ENCODE data around the gene CCL1. TPM values are rescaled to one million over a fixed set of nuclear protein-coding genes. Genes with fewer than 3 reads are reported as not detected.

CCL1 gene
- total and polyA plus RNA-seq, 2 experiments from 2014 or later = not detected

GRCh38 chr17:34318474-34318873 is 44.6 kb downstream of the CCL1 start:
- WGBS, 2 experiments (ENCODE audit: low coverage in 1 of 2, low lambda C conversion rate in 2 of 2, missing lambda C conversion rate in 2 of 2) = 77 to 79% methylated on average over 3 of the region's 3 CpGs
- H4K20me1 ChIP-seq (ENCODE audit: insufficient read depth) = no peaks in the 10 kb centered on the region
- no peaks in the 10 kb centered on the region for H3K36me3 ChIP-seq (ENCODE audit: low read depth)
- H3K9me3 ChIP-seq (ENCODE audit: low read depth) = no peaks in the 10 kb centered on the region
- H2AFZ ChIP-seq = no peak overlapping the region
- no peak for TF ChIP-seq EZH2 (IDR thresholded peaks at IDR 0.05; ENCODE audit: insufficient read depth, poor library complexity, severe bottlenecking)
- no peak for TF ChIP-seq EZH2phosphoT487 (IDR thresholded peaks at IDR 0.05; ENCODE audit: insufficient read depth, low read depth)
- no peaks in the 10 kb centered on the region for H3K9me2 ChIP-seq (ENCODE audit: insufficient read depth)
- no peaks in the 10 kb centered on the region for H3K27me3 ChIP-seq (replicated peaks; ENCODE audit: insufficient read depth)
- no peak overlapping the region for H3K4me2 ChIP-seq (ENCODE audit: unreplicated experiment)
- no peak overlapping the region for H3K9ac ChIP-seq
- DNase-seq = no peak
- H3F3A ChIP-seq (ENCODE audit: insufficient read depth) = peaks cover 11% of the 10 kb centered on the region
- H3K4me1 ChIP-seq (ENCODE audit: insufficient read depth) = peaks cover 9% of the 10 kb centered on the region
- no peak overlapping the region for H3K27ac ChIP-seq
- in situ Hi-C loops (cut with MboI) = no loop called here
- H3K79me2 ChIP-seq (ENCODE audit: insufficient read depth) = no peaks in the 10 kb centered on the region
- H3K4me3 ChIP-seq = no peak overlapping the region

- 10 to 20% methylated on average over 4 of the region's 4 CpGs for WGBS, 2 experiments (ENCODE audit: low coverage in 1 of 2, low lambda C conversion rate in 2 of 2, missing lambda C conversion rate in 2 of 2)
- Histone ChIP-seq H3K4me2 (ENCODE audit: unreplicated experiment) (peak overlapping the region; percentile 48), H3F3A (ENCODE audit: insufficient read depth) (peaks cover 17% of the 10 kb centered on the region), H3K4me1 (ENCODE audit: insufficient read depth) (peaks cover 14% of the 10 kb centered on the region), H3K9ac (no peak overlapping the region), H3K9me3 (ENCODE audit: low read depth) (no peaks in the 10 kb centered on the region), H3K9me2 (ENCODE audit: insufficient read depth) (no peaks in the 10 kb centered on the region), H2AFZ (peak overlapping the region; percentile 36; the same call in 1 of the 2 replicates), H4K20me1 (ENCODE audit: insufficient read depth) (no peaks in the 10 kb centered on the region), H3K79me2 (ENCODE audit: insufficient read depth) (no peaks in the 10 kb centered on the region), H3K27me3 (replicated peaks; ENCODE audit: insufficient read depth) (no peaks in the 10 kb centered on the region), H3K27ac (no peak overlapping the region), H3K4me3 (no peak overlapping the region), H3K36me3 (ENCODE audit: low read depth) (no peaks in the 10 kb centered on the region)
- TF ChIP-seq EZH2 (IDR thresholded peaks at IDR 0.05; ENCODE audit: insufficient read depth, poor library complexity, severe bottlenecking) (no peak), EZH2phosphoT487 (IDR thresholded peaks at IDR 0.05; ENCODE audit: insufficient read depth, low read depth) (no peak)
- in situ Hi-C loops (cut with MboI) = no loop called here
- peak; percentile 59 for DNase-seq
Observed at GRCh38 chr17:34314279-34314678, 48.8 kb downstream of the CCL1 start.

GRCh38 chr17:34313164-34313563 is 49.9 kb downstream of the CCL1 start:
- Histone ChIP-seq H3K9me2 (ENCODE audit: insufficient read depth) (no peaks in the 10 kb centered on the region), H3K9me3 (ENCODE audit: low read depth) (no peaks in the 10 kb centered on the region), H4K20me1 (ENCODE audit: insufficient read depth) (no peaks in the 10 kb centered on the region), H3K27me3 (replicated peaks; ENCODE audit: insufficient read depth) (no peaks in the 10 kb centered on the region), H3K27ac (no peak overlapping the region), H3F3A (ENCODE audit: insufficient read depth) (peaks cover 17% of the 10 kb centered on the region), H3K4me3 (no peak overlapping the region), H2AFZ (no peak overlapping the region), H3K36me3 (ENCODE audit: low read depth) (no peaks in the 10 kb centered on the region), H3K79me2 (ENCODE audit: insufficient read depth) (no peaks in the 10 kb centered on the region), H3K9ac (no peak overlapping the region), H3K4me2 (ENCODE audit: unreplicated experiment) (no peak overlapping the region), H3K4me1 (ENCODE audit: insufficient read depth) (peaks cover 14% of the 10 kb centered on the region)
- in situ Hi-C loops (cut with MboI) = no loop called here
- peak; percentile 32 for DNase-seq
- TF ChIP-seq EZH2phosphoT487 (IDR thresholded peaks at IDR 0.05; ENCODE audit: insufficient read depth, low read depth) (no peak), EZH2 (IDR thresholded peaks at IDR 0.05; ENCODE audit: insufficient read depth, poor library complexity, severe bottlenecking) (no peak)
- 89 to 93% methylated on average over 4 of the region's 4 CpGs for WGBS, 2 experiments (ENCODE audit: low coverage in 1 of 2, low lambda C conversion rate in 2 of 2, missing lambda C conversion rate in 2 of 2)

GRCh38 chr17:34312080-34312479 is 51.0 kb downstream of the CCL1 start:
- Histone ChIP-seq H3K9me3 (ENCODE audit: low read depth) (no peaks in the 10 kb centered on the region), H3K4me1 (ENCODE audit: insufficient read depth) (peaks cover 15% of the 10 kb centered on the region), H3K27me3 (replicated peaks; ENCODE audit: insufficient read depth) (no peaks in the 10 kb centered on the region), H3K79me2 (ENCODE audit: insufficient read depth) (no peaks in the 10 kb centered on the region), H4K20me1 (ENCODE audit: insufficient read depth) (no peaks in the 10 kb centered on the region), H3K36me3 (ENCODE audit: low read depth) (no peaks in the 10 kb centered on the region), H3F3A (ENCODE audit: insufficient read depth) (peaks cover 24% of the 10 kb centered on the region), H3K4me2 (ENCODE audit: unreplicated experiment) (no peak overlapping the region), H3K27ac (no peak overlapping the region), H3K9me2 (ENCODE audit: insufficient read depth) (no peaks in the 10 kb centered on the region), H3K4me3 (no peak overlapping the region), H3K9ac (no peak overlapping the region), H2AFZ (no peak overlapping the region)
- in situ Hi-C loops (cut with MboI) = no loop called here
- TF ChIP-seq EZH2 (IDR thresholded peaks at IDR 0.05; ENCODE audit: insufficient read depth, poor library complexity, severe bottlenecking) (no peak), EZH2phosphoT487 (IDR thresholded peaks at IDR 0.05; ENCODE audit: insufficient read depth, low read depth) (no peak)
- WGBS, 2 experiments (ENCODE audit: low coverage in 1 of 2, low lambda C conversion rate in 2 of 2, missing lambda C conversion rate in 2 of 2) = 40 to 46% methylated on average over 5 of the region's 5 CpGs
- peak; percentile 45 for DNase-seq

- 80 to 81% methylated on average over 7 of the region's 7 CpGs for WGBS, 2 experiments (ENCODE audit: low coverage in 1 of 2, low lambda C conversion rate in 2 of 2, missing lambda C conversion rate in 2 of 2)
- Histone ChIP-seq H3F3A (ENCODE audit: insufficient read depth) (peaks cover 32% of the 10 kb centered on the region), H3K9ac (no peak overlapping the region), H3K4me2 (ENCODE audit: unreplicated experiment) (no peak overlapping the region), H4K20me1 (ENCODE audit: insufficient read depth) (no peaks in the 10 kb centered on the region), H3K79me2 (ENCODE audit: insufficient read depth) (no peaks in the 10 kb centered on the region), H3K27me3 (replicated peaks; ENCODE audit: insufficient read depth) (no peaks in the 10 kb centered on the region), H3K36me3 (ENCODE audit: low read depth) (no peaks in the 10 kb centered on the region), H3K4me3 (no peak overlapping the region), H3K27ac (no peak overlapping the region), H3K4me1 (ENCODE audit: insufficient read depth) (peaks cover 21% of the 10 kb centered on the region), H2AFZ (no peak overlapping the region), H3K9me2 (ENCODE audit: insufficient read depth) (no peaks in the 10 kb centered on the region), H3K9me3 (ENCODE audit: low read depth) (no peaks in the 10 kb centered on the region)
- in situ Hi-C loops (cut with MboI) = no loop called here
- no peak for DNase-seq
- TF ChIP-seq EZH2phosphoT487 (IDR thresholded peaks at IDR 0.05; ENCODE audit: insufficient read depth, low read depth) = no peak
- TF ChIP-seq EZH2 (IDR thresholded peaks at IDR 0.05; ENCODE audit: insufficient read depth, poor library complexity, severe bottlenecking) = no peak
Observed at GRCh38 chr17:34311291-34311690, 51.7 kb downstream of the CCL1 start.

Other genes starting within 250 kb of the CCL1 start
- gene CCL2, start 107.9 kb downstream of the CCL1 start, total RNA-seq (2014; rRNA removed; shearing (Covaris generic)) = 28.3 and 33.1 TPM in 2 replicates
- gene CCL2, start 107.9 kb downstream of the CCL1 start, polyA plus RNA-seq (2016; fragmentation: Nextera tagmentation; extraction: Ambion mirVana) = 111 and 115 TPM in 2 replicates
- 4.9 and 7.3 TPM in 2 replicates for gene CCL7, start 93.0 kb downstream of the CCL1 start, total RNA-seq (2014; rRNA removed; shearing (Covaris generic))
- 2.4 and 2.7 TPM in 2 replicates for gene CCL7, start 93.0 kb downstream of the CCL1 start, polyA plus RNA-seq (2016; fragmentation: Nextera tagmentation; extraction: Ambion mirVana)
- gene CCL11, start 77.5 kb downstream of the CCL1 start, total RNA-seq (2014; rRNA removed; shearing (Covaris generic)) = not detected in 2 replicates
- not detected in 2 replicates for gene CCL11, start 77.5 kb downstream of the CCL1 start, polyA plus RNA-seq (2016; fragmentation: Nextera tagmentation; extraction: Ambion mirVana)
- gene CCL8, start 43.8 kb downstream of the CCL1 start, total RNA-seq (2014; rRNA removed; shearing (Covaris generic)) = not detected in 2 replicates
- not detected in 2 replicates for gene CCL8, start 43.8 kb downstream of the CCL1 start, polyA plus RNA-seq (2016; fragmentation: Nextera tagmentation; extraction: Ambion mirVana)
- gene CCL13, start 6.8 kb downstream of the CCL1 start, total RNA-seq (2014; rRNA removed; shearing (Covaris generic)) = not detected in 2 replicates
- gene CCL13, start 6.8 kb downstream of the CCL1 start, polyA plus RNA-seq (2016; fragmentation: Nextera tagmentation; extraction: Ambion mirVana) = not detected in 2 replicates
- 0.11 TPM in 1 of 2 replicates, not detected in the other for gene TMEM132E, start 216.3 kb upstream of the CCL1 start, total RNA-seq (2014; rRNA removed; shearing (Covaris generic))
- not detected in 2 replicates for gene TMEM132E, start 216.3 kb upstream of the CCL1 start, polyA plus RNA-seq (2016; fragmentation: Nextera tagmentation; extraction: Ambion mirVana)

Data from GM23248 (cell line).